Measurements from ENCODE around the gene ANKFN1.

ANKFN1 gene

GRCh38 chr17:56558088-56558487, 404.8 kb downstream of the ANKFN1 start:
- Histone ChIP-seq H4K20me1 (ENCODE audit: insufficient read depth, low read length, poor library complexity, severe bottlenecking) (no peaks in the 10 kb centered on the region), H3K4me1 (ENCODE audit: insufficient read depth, low read length, poor library complexity, severe bottlenecking) (no peaks in the 10 kb centered on the region), H3K79me2 (ENCODE audit: insufficient read depth, low read length) (no peaks in the 10 kb centered on the region), H3K27me3 (ENCODE audit: insufficient read depth, low read length, poor library complexity, severe bottlenecking) (no peaks in the 10 kb centered on the region), H3K4me3 (ENCODE audit: low read length, poor library complexity, severe bottlenecking) (no peak overlapping the region), H3K9me3 (ENCODE audit: insufficient read depth, low read depth, low read length) (no peaks in the 10 kb centered on the region), H3K36me3 (ENCODE audit: insufficient read depth, low read length) (no peaks in the 10 kb centered on the region), H3K9ac (ENCODE audit: low read depth, low read length, poor library complexity, severe bottlenecking) (no peak overlapping the region), H3K4me2 (ENCODE audit: low read depth, low read length, poor library complexity, severe bottlenecking) (no peak overlapping the region), H3K9me2 (replicated peaks; ENCODE audit: low read depth, low read length) (no peaks in the 10 kb centered on the region), H3F3A (ENCODE audit: low read depth) (no peaks in the 10 kb centered on the region), H2AFZ (ENCODE audit: low read length) (no peak overlapping the region)
- TF ChIP-seq EZH2phosphoT487 (IDR thresholded peaks at IDR 0.05; ENCODE audit: borderline replicate concordance) (no peak), CTCF (conservative IDR thresholded peaks at IDR 0.05; ENCODE audit: low read length) (no peak)

All from Loucy (cell line).